K562 (cell line): Measurements from ENCODE around the gene PDZD2. TPM values are rescaled to one million over a fixed set of nuclear protein-coding genes. Genes with fewer than 3 reads are reported as not detected.

Source experiments
- ATAC-seq: fragments of 200-7000 bp; cut with Tn5 transposase; 3 replicates; pipeline ENCODE4 v1.9.1; 2020; ENCODE audit warnings: moderate library complexity
- BruUV-seq: library from RNA; stranded (reverse); fragments of 400-500 nt; replicated peaks from 2 replicates; lab custom pipeline; 2021; lab: Mats Ljungman, UMichigan
- CTCF ChIA-PET: fragments of 300-600 bp; formaldehyde crosslinking; extraction: SDS; loops from one replicate; lab custom pipeline; 2021; ENCODE audit warnings: low intra/inter-chr PET ratio; lab: Yijun Ruan, JAX
- POLR2A ChIA-PET: fragments of 300-600, 350-650 bp; sonication (Branson Sonifier 250); formaldehyde crosslinking; extraction: SDS; loops from one replicate; lab custom pipeline; 2021; ENCODE audit warnings: antibody characterized with exemption, inconsistent platforms; lab: Yijun Ruan, JAX
- DNase-seq, 4 experiments: peaks; one replicate each; pipeline versions ENCODE4 v3.0.0 to v3.0.0-alpha.2; 2011 to 2018; ENCODE audit warnings: low spot score in 3 of 4, mixed read lengths in 3 of 4; ENCODE audit errors: extremely low read depth in 1 of 4
- FAIRE-seq: peaks from 2 replicates; lab custom pipeline; 2011; peaks lifted over from hg19 to GRCh38; lab: Jason Lieb, UNC
- H2AFZ ChIP-seq: 2 replicates; pipeline ENCODE4 v1.6.0; 2011; ENCODE audit warnings: low read depth, low read length, control low read depth, inconsistent platforms
- H3K27ac ChIP-seq: fragments of 200-600 bp; 3 replicates; pipeline ENCODE4 v1.8.0; 2011; ENCODE audit warnings: low read depth, mild to moderate bottlenecking, control low read depth, inconsistent platforms, low read length, moderate library complexity, mixed read lengths; ENCODE audit errors: extremely low read depth
- H3K27me3 ChIP-seq, 2 experiments: fragments of 300-600 bp in 1 of 2; 2 replicates in 1 of 2; 3 replicates in 1 of 2; pipeline versions ENCODE4 v1.6.0 to v1.8.0; 2011; ENCODE audit warnings: inconsistent platforms in 2 of 2, low read length in 2 of 2, mild to moderate bottlenecking in 1 of 2, mixed read lengths in 1 of 2, moderate library complexity in 1 of 2; ENCODE audit not compliant: control insufficient read depth in 2 of 2, insufficient read depth in 2 of 2
- H3K36me3 ChIP-seq: fragments of 300-600 bp; 3 replicates; pipeline ENCODE4 v1.8.0; 2011; ENCODE audit warnings: mild to moderate bottlenecking, low read length, inconsistent platforms; ENCODE audit not compliant: control insufficient read depth, insufficient read depth
- H3K4me1 ChIP-seq, 2 experiments: fragments of 200-600 bp in 1 of 2; replicated peaks in 1 of 2; 2 replicates in 1 of 2; 3 replicates in 1 of 2; pipeline versions ENCODE4 v1.5.1 to v1.8.0; 2011; ENCODE audit warnings: inconsistent platforms in 2 of 2, low read length in 2 of 2, mild to moderate bottlenecking in 1 of 2, mixed read lengths in 1 of 2, moderate library complexity in 1 of 2; ENCODE audit not compliant: control insufficient read depth in 2 of 2, insufficient read depth in 2 of 2
- H3K4me2 ChIP-seq: 2 replicates; pipeline ENCODE4 v1.6.1; 2011; ENCODE audit warnings: low read length, control low read depth, inconsistent platforms, mixed read lengths; ENCODE audit not compliant: insufficient read depth
- H3K4me3 ChIP-seq: fragments of 200-600 bp; sonication (generic), shearing (Covaris generic); 2 replicates; pipeline ENCODE4 v1.5.1; 2016; ENCODE audit warnings: control low read depth, inconsistent platforms
- H3K79me2 ChIP-seq: fragments of 200-600 bp; 3 replicates; pipeline ENCODE4 v1.8.0; 2011; ENCODE audit warnings: low read length, inconsistent platforms; ENCODE audit not compliant: control insufficient read depth, insufficient read depth
- H3K9ac ChIP-seq, 2 experiments: 2 replicates each; pipeline versions ENCODE4 v1.6.0 to v1.6.1; 2011; ENCODE audit warnings: low read depth in 2 of 2, low read length in 2 of 2, control low read depth in 1 of 2, inconsistent platforms in 1 of 2, mild to moderate bottlenecking in 1 of 2, mixed read lengths in 1 of 2; ENCODE audit not compliant: insufficient read depth in 1 of 2
- H3K9me1 ChIP-seq: one replicate; pipeline ENCODE4 v1.6.0; 2011; ENCODE audit warnings: inconsistent platforms, mild to moderate bottlenecking, low read length, moderate library complexity; ENCODE audit not compliant: control insufficient read depth, insufficient read depth
- H3K9me3 ChIP-seq: replicated peaks from 2 replicates; pipeline ENCODE4 v1.5.1; 2011; ENCODE audit warnings: low read depth, low read length, inconsistent platforms; ENCODE audit not compliant: control insufficient read depth, insufficient read depth
- H4K20me1 ChIP-seq: replicated peaks from 2 replicates; pipeline ENCODE4 v1.6.1; 2011; ENCODE audit warnings: low read length, inconsistent platforms, mixed read lengths; ENCODE audit not compliant: control insufficient read depth, insufficient read depth
- ADNP ChIP-seq: fragments of 200-800 bp; sonication (Bioruptor generic); IDR thresholded peaks from 2 replicates; pipeline ENCODE4 v1.6.1; 2016; ENCODE audit warnings: missing genetic modification characterization, missing compliant biosample characterization
- ARID1B ChIP-seq: fragments of 450-650 bp; IDR thresholded peaks from 2 replicates; pipeline ENCODE4 v1.6.1; 2016; ENCODE audit warnings: antibody characterized with exemption, mild to moderate bottlenecking, inconsistent platforms
- BRD9 ChIP-seq: fragments of 450-650 bp; IDR thresholded peaks from 2 replicates; pipeline ENCODE4 v1.6.1; 2018; ENCODE audit warnings: low read depth; ENCODE audit not compliant: partially characterized antibody
- CEBPG ChIP-seq, 3 experiments: fragments of 200-800 bp in 1 of 3; sonication (Bioruptor generic) in 1 of 3; sonication (generic) in 1 of 3; formaldehyde crosslinking in 1 of 3; IDR thresholded peaks in 2 of 3; conservative IDR thresholded peaks in 1 of 3; 2 replicates each; pipeline versions ENCODE4 v1.6.1 to v1.8.0; 2016 to 2022; ENCODE audit warnings: missing compliant biosample characterization in 2 of 3, missing genetic modification characterization in 2 of 3, mild to moderate bottlenecking in 1 of 3, missing genetic modification reagents in 1 of 3
- U2AF1 ChIP-seq: fragments of 200-400 bp; formaldehyde crosslinking; optimal IDR thresholded peaks from 2 replicates; pipeline ENCODE3; 2017; ENCODE audit warnings: mild to moderate bottlenecking, low read depth, low read length, moderate library complexity
- ZBTB1 ChIP-seq: sonication (generic); formaldehyde crosslinking; IDR thresholded peaks from 2 replicates; pipeline ENCODE4 v1.8.1; 2023; ENCODE audit warnings: missing genetic modification reagents, low read depth, mild to moderate bottlenecking, borderline replicate concordance
- WGBS: fragments of 100-300 bp; shearing (Covaris generic); methylation state at CpG from one replicate; pipeline ENCODE4 v1.1.6; 2016; ENCODE audit warnings: low coverage, mixed read lengths; ENCODE audit not compliant: insufficient coverage; ENCODE audit errors: missing lambda C conversion rate; 5-methylcytosine and 5-hydroxymethylcytosine counted together
- in situ Hi-C: fragments of 300-500 bp; cut with MboI; formaldehyde crosslinking; loops from 4 replicates; pipeline ENCODE4 v1.15.0; 2018; ENCODE audit warnings: inconsistent platforms, mixed read lengths
- intact Hi-C: fragments of 100-400 bp; cut with micrococcal nuclease; formaldehyde crosslinking; loops from 2 replicates; pipeline ENCODE4 v1.14.2; 2022
- polyA plus RNA-seq, 8 experiments: library from polyadenylated mRNA; depleted of rRNA in 4 of 8; stranded (reverse) in 5 of 8; unstranded in 3 of 8; fragments of >200 nt; fragmentation: Nextera tagmentation in 2 of 8; fragmentation: Illumina TruSeq in 1 of 8; extraction: Ambion mirVana in 2 of 8; extraction: Trizol in 1 of 8; gene quantifications; 2 replicates each; pipeline versions ENCODE4 v1.2.1 to v1.2.3, GENCODE V29; 2011 to 2014; ENCODE audit warnings: inconsistent platforms in 1 of 8, missing spikeins in 1 of 8
- total RNA-seq, 7 experiments: library from RNA; depleted of rRNA in 6 of 7; stranded (reverse); fragments of >200 nt in 6 of 7; fragmentation: Illumina TruSeq in 2 of 7; extraction: Trizol in 2 of 7; gene quantifications; 2 replicates each; pipeline versions ENCODE4 v1.2.1 to v1.2.3, GENCODE V29; 2011 to 2021; ENCODE audit warnings: low replicate concordance in 1 of 7

The PDZD2 gene
- total and polyA plus RNA-seq, 9 of the 15 experiments (the other 6 are each of a cell fraction or from before 2014, with no cell fraction given): 0.02 to 0.08 (median 0.04) TPM; not detected in 6

DNA sequence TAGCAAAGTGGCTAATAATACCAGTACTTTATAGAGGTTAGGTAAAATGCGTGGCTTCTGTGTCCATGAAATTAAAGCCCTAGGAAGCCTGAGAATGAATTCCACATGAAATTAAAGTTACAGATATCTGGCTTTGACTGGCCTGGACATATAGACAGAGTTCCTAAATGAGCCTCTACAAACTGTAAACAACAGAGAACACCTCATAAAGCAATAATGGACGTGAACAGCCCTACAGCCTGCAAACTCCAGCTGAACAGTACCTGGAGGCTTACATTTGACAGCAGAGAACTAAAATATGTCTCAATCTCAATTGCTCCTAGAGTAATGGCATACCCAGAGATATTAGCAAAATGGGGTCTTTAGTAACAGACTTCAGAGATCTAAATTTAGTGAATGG is 506.4 kb downstream of the PDZD2 start:
- ChIA-PET CTCF (no interaction called here), POLR2A (interaction anchor here (0.7 to 1.6 kb wide), 5 partner anchors 10 to 44 kb away, joined by 3 to 4 read pairs (median 3); no protein-coding TSS in a partner anchor)
- H2AFZ ChIP-seq: no peak overlapping the region
- peaks cover 33% of the 10 kb centered on the region for H4K20me1 ChIP-seq
- in situ Hi-C loops: no loop called here
- H3K36me3 ChIP-seq: peaks cover 54% of the 10 kb centered on the region
- H3K79me2 ChIP-seq: peaks cover 80% of the 10 kb centered on the region
- no peak for FAIRE-seq
- H3K27me3 ChIP-seq: no peaks in the 10 kb centered on the region
- H3K4me2 ChIP-seq: no peak overlapping the region
- H3K9me3 ChIP-seq: no peaks in the 10 kb centered on the region
- no peak for DNase-seq
- peaks cover 0 to 4% of the 10 kb centered on the region in 2 experiments; a peak in 3 of 5 replicates for H3K4me1 ChIP-seq
- intact Hi-C loops: no loop called here
- peaks cover 3% of the 10 kb centered on the region for H3K9me1 ChIP-seq
- no peak overlapping the region for H3K4me3 ChIP-seq
- 83% methylated on average over 2 of the region's 2 CpGs for WGBS
- no TSS peak for BruUV-seq
- ATAC-seq: 0 out of 3 replicates have a peak, but pooled peaks have one; percentile 15
- H3K9ac ChIP-seq: no peak overlapping the region
- TF ChIP-seq ADNP (no peak), ZBTB1 (CRISPR knock-in tag) (no peak), U2AF1 (no peak), ARID1B (no peak)
- TF ChIP-seq, all 486 proteins: peak for 0
- H3K27ac ChIP-seq: no peak overlapping the region

DNA sequence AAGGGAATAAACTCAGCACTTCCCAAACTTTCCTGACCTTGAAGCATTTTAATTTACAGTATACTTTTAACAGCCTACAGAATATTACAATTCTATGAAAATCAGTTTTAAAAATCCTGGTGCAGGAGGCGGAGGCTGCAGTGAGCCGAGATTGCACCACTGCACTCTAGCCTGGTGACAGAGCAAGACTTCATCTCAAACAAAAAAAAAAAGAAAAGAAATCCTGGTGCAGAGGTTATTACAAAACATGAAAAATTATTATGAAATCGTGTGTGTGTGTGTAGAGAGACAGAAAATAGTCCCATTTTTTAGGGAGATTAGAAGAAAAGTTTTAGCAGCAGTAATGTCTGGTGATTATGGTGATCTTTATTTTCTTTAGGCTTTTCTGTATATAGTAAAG is 508.3 kb downstream of the PDZD2 start:
- H3K27me3 ChIP-seq: no peaks in the 10 kb centered on the region
- ATAC-seq (0 out of 3 replicates have a peak, but pooled peaks have one; percentile 8), DNase-seq (no peak), FAIRE-seq (no peak)
- in situ Hi-C loops: no loop called here
- H3K79me2 ChIP-seq: peaks cover 89% of the 10 kb centered on the region
- intact Hi-C loops: no loop called here
- POLR2A ChIA-PET: interaction anchor here (1.5 to 2.0 kb wide), 3 partner anchors 9 to 17 kb away, joined by 3 to 7 read pairs (median 4); no protein-coding TSS in a partner anchor
- H3K4me2 ChIP-seq: no peak overlapping the region
- no peak overlapping the region for H3K9ac ChIP-seq
- TF ChIP-seq BRD9 (no peak), CEBPG (CRISPR knock-in tag; IDR thresholded peaks at IDR 0.05) (no peak), CEBPG (tag; conservative IDR thresholded peaks at IDR 0.05 in 1 of 2, IDR thresholded peaks at IDR 0.05 in 1 of 2) (peak in 1 of 2 experiments; percentile 32; a peak in 1 of 4 replicates)
- TF ChIP-seq, all 486 proteins: peak for 1
- 70% methylated on average over 3 of the region's 3 CpGs for WGBS
- no peaks in the 10 kb centered on the region for H3K9me3 ChIP-seq
- peaks cover 3% of the 10 kb centered on the region for H3K9me1 ChIP-seq
- H3K36me3 ChIP-seq: peaks cover 58% of the 10 kb centered on the region
- no peak overlapping the region for H3K27ac ChIP-seq
- no TSS peak for BruUV-seq
- peaks cover 0 to 4% of the 10 kb centered on the region in 2 experiments; a peak in 3 of 5 replicates for H3K4me1 ChIP-seq
- CTCF ChIA-PET: no interaction called here
- H4K20me1 ChIP-seq: peaks cover 33% of the 10 kb centered on the region
- no peak overlapping the region for H3K4me3 ChIP-seq
- H2AFZ ChIP-seq: no peak overlapping the region
